H1 (cell line): Measurements from ENCODE around the gene PRRC2C. TPM values are rescaled to one million over a fixed set of nuclear protein-coding genes. Genes with fewer than 3 reads are reported as not detected.

ENCODE experiments used
- BCL11A ChIP-seq, 2 experiments: IDR thresholded peaks; one replicate each; pipeline ENCODE4 v1.6.1; 2011; ENCODE audit warnings: low read depth in 2 of 2, low read length in 2 of 2, mild to moderate bottlenecking in 2 of 2
- CEBPB ChIP-seq: IDR thresholded peaks from 2 replicates; pipeline ENCODE4 v1.6.1; 2012; ENCODE audit warnings: low read depth, low read length
- CHD7 ChIP-seq: fragments of 300-600 bp; sonication (generic); IDR thresholded peaks from 2 replicates; pipeline ENCODE4 v1.7.1; 2012; ENCODE audit warnings: low read length, moderate library complexity, mild to moderate bottlenecking, inconsistent platforms; ENCODE audit not compliant: insufficient replicate concordance
- EGR1 ChIP-seq: IDR thresholded peaks from 2 replicates; pipeline ENCODE4 v1.6.1; 2011; ENCODE audit warnings: low read depth, low read length, borderline replicate concordance
- FOSL1 ChIP-seq: IDR thresholded peaks from 2 replicates; pipeline ENCODE4 v1.6.1; 2011; ENCODE audit warnings: mild to moderate bottlenecking, low read depth, low read length, moderate library complexity; ENCODE audit not compliant: insufficient read depth
- GABPA ChIP-seq: IDR thresholded peaks from 2 replicates; pipeline ENCODE4 v1.6.1; 2011; ENCODE audit warnings: mild to moderate bottlenecking, low read length, moderate library complexity, borderline replicate concordance; ENCODE audit not compliant: insufficient read depth
- KDM5A ChIP-seq: fragments of 200-600 bp; IDR thresholded peaks from 2 replicates; pipeline ENCODE4 v1.7.1; 2012; ENCODE audit warnings: mild to moderate bottlenecking, low read length, inconsistent platforms, mixed read lengths
- TAF7 ChIP-seq: optimal IDR thresholded peaks from 2 replicates; pipeline ENCODE3; 2011; ENCODE audit warnings: low read depth, mild to moderate bottlenecking, inconsistent platforms, low read length, moderate library complexity, borderline replicate concordance
- polyA plus RNA-seq, 7 experiments: library from polyadenylated mRNA; depleted of rRNA in 3 of 7; stranded (reverse) in 5 of 7; unstranded in 2 of 7; fragments of >200 nt in 5 of 7; fragments of 200-250 nt in 2 of 7; gene quantifications; 1 replicate in 5 of 7; 2 replicates in 1 of 7; 4 replicates in 1 of 7; pipeline versions ENCODE4 v1.2.1 to v1.2.3, GENCODE V29; 2011 to 2013; ENCODE audit warnings: missing spikeins in 2 of 7, mixed read lengths in 2 of 7
- total RNA-seq: library from RNA; stranded (reverse); fragmentation: NEBNext Ultra II Directional; extraction: Animal tissue kit (Norgen Biotek cat#: 25700); gene quantifications from 2 replicates; pipeline ENCODE4 v1.2.1, GENCODE V29; 2021

PRRC2C gene
- total and polyA plus RNA-seq, 2 of the 8 experiments (the other 6 are each of a cell fraction or from before 2014, with no cell fraction given) = 125 to 264 TPM

DNA sequence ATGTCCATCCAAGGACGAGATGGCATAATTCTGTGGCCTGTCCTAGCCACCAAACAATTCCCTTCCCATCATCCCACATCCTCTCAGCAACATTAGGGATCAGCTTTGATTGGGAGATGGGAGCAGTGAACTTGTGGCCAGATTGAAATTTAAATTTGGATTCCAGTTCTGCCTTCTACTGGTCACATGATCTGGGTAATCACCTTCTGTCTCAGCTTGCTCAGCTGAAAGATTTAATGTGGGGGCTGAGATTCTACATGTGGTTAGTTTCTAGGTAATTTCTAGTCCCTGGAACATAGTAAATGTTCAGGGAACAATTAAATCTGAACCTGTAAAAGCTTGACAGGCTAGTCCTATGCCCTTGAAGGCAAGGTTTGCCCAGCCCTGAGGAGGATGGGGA is 139.9 kb downstream of the PRRC2C start (continued):
- TF ChIP-seq CHD7 (no peak), EGR1 (no peak), CEBPB (no peak), TAF7 (no peak), BCL11A (IDR thresholded peaks at IDR 0.05; ENCODE audit: low read depth in 2 of 2, low read length in 2 of 2) (no peak), FOSL1 (no peak), GABPA (no peak), KDM5A (no peak)
